GM12878 (cell line): Measurements from ENCODE around the gene IFITM2.
"Not testable (repeated sequence)": the region's sequence is repeated elsewhere in the genome, so short reads cannot be mapped to it uniquely, and the experiment has no call there.

Experiments
- CHD1 ChIP-seq: IDR thresholded peaks from 2 replicates; pipeline ENCODE4 v1.6.1; 2012; ENCODE audit warnings: low read depth, low read length, improper control_type of control experiment
- CTCF ChIP-seq, 3 experiments: IDR thresholded peaks in 2 of 3; conservative IDR thresholded peaks in 1 of 3; 2 replicates each; pipeline ENCODE4 v1.5.1; 2011; ENCODE audit warnings: low read depth in 3 of 3, low read length in 3 of 3, mild to moderate bottlenecking in 3 of 3, control low read depth in 2 of 3, moderate library complexity in 2 of 3, inconsistent platforms in 1 of 3, mixed read lengths in 1 of 3; ENCODE audit not compliant: control insufficient read depth in 2 of 3, insufficient read depth in 1 of 3; ENCODE audit errors: extremely low read depth in 1 of 3
- EZH2 ChIP-seq: IDR thresholded peaks from 2 replicates; pipeline ENCODE4 v1.6.1; 2012; ENCODE audit warnings: low read depth, mild to moderate bottlenecking, control low read depth, inconsistent platforms, low read length, borderline replicate concordance; ENCODE audit not compliant: control insufficient read depth
- MEF2A ChIP-seq: IDR thresholded peaks from 2 replicates; pipeline ENCODE4 v1.6.1; 2011; ENCODE audit warnings: low read depth, mild to moderate bottlenecking, low read length, moderate library complexity; ENCODE audit not compliant: insufficient read depth
- NFIC ChIP-seq: IDR thresholded peaks from 2 replicates; pipeline ENCODE4 v1.6.1; 2012; ENCODE audit warnings: low read depth, mild to moderate bottlenecking, inconsistent platforms, low read length, moderate library complexity
- NFYB ChIP-seq: IDR thresholded peaks from 2 replicates; pipeline ENCODE4 v1.6.1; 2011; ENCODE audit warnings: low read depth, mild to moderate bottlenecking, low read length, improper control_type of control experiment, moderate library complexity; ENCODE audit not compliant: insufficient read depth
- NR2F1 ChIP-seq: fragments of 450-650 bp; conservative IDR thresholded peaks from 2 replicates; pipeline ENCODE4 v1.6.1; 2017; ENCODE audit warnings: mild to moderate bottlenecking
- RB1 ChIP-seq: fragments of 450-650 bp; formaldehyde crosslinking; IDR thresholded peaks from 2 replicates; pipeline ENCODE4 v1.6.1; 2017; ENCODE audit warnings: mild to moderate bottlenecking, borderline replicate concordance
- RFX5 ChIP-seq: IDR thresholded peaks from 2 replicates; pipeline ENCODE4 v1.6.1; 2011; ENCODE audit warnings: low read depth, low read length, improper control_type of control experiment
- SMC3 ChIP-seq: IDR thresholded peaks from 2 replicates; pipeline ENCODE4 v1.6.1; 2011; ENCODE audit warnings: low read length, improper control_type of control experiment, borderline replicate concordance

- not testable (repeated sequence) for TF ChIP-seq CTCF (IDR thresholded peaks at IDR 0.05 in 2 of 3, conservative IDR thresholded peaks at IDR 0.05 in 1 of 3; ENCODE audit: control insufficient read depth in 2 of 3, extremely low read depth in 1 of 3, insufficient read depth in 1 of 3, low read depth in 3 of 3, low read length in 3 of 3); RB1; MEF2A; NFIC; NFYB; NR2F1; EZH2; SMC3; CHD1; RFX5
Measured at GRCh38 chr11:319888-320273, 12.3 kb downstream of the IFITM2 start.
